Stimulated activated memory B cell treated with anti-CD40 and anti-IgM and Interleukin-4, amounts not matched to agents 10 μg/mL and 1 μg/mL and 100 μg/mL, for 72 hours (primary cell): Measurements from ENCODE around the gene ETS1.

Experiments
- ATAC-seq: fragments of 150-1000 bp; cut with Tn5 transposase; 2 replicates; pipeline ENCODE4 v1.10.0; 2021
- H3K27ac Mint-ChIP-seq: one replicate; pipeline ENCODE4 v1.8.0; 2022; ENCODE audit warnings: mild to moderate bottlenecking, mixed read lengths
- H3K27me3 Mint-ChIP-seq: one replicate; pipeline ENCODE4 v1.8.0; 2022; ENCODE audit warnings: mixed read lengths
- H3K36me3 Mint-ChIP-seq: one replicate; pipeline ENCODE4 v1.8.0; 2022; ENCODE audit warnings: mixed read lengths
- H3K4me1 Mint-ChIP-seq: one replicate; pipeline ENCODE4 v1.8.0; 2022; ENCODE audit warnings: mixed read lengths
- H3K4me3 Mint-ChIP-seq: one replicate; pipeline ENCODE4 v1.8.0; 2022; ENCODE audit warnings: mild to moderate bottlenecking, moderate library complexity, mixed read lengths
- H3K9me3 Mint-ChIP-seq: one replicate; pipeline ENCODE4 v1.8.0; 2022; ENCODE audit warnings: mixed read lengths

Gene ETS1

DNA sequence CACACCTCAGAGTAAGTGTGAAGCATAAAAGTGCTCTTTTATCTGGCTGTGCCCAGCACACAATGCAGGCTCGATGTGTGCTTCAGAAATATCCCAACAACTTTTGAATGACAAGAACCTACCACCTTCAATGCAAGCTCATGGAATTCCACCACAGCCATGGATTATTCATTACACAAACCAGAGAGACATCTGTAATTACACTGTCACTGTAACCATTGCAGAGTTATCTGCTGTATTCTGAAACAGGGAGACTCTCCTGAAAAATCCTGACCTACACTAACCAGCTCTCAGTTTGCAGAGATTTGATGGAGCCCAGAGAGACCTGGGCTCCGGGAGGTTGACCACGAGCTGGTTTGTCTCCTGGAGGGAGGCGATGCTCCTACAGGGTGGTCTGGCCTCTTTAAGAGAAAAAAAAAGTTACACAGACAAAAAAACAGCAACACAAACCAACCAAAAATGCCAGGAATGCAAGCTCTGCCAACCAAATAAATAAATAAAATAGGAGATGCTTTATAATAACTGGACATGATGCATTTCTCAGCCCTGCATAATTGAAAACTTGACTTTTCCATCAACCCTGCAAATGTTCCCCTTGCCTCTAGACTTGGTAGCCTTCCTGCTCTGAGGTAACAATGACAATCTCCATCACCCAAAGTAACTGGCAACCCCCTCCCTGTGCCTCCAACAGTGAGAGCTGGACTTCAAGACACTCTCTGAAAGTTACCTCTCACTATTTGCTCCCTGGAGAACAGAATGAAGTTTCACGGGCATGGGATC lies 69.7 kb downstream of the ETS1 start:
- Mint-ChIP-seq H3K9me3 (no peaks in the 10 kb centered on the region), H3K4me3 (peak overlapping the region; percentile 79), H3K4me1 (peaks cover 68% of the 10 kb centered on the region), H3K36me3 (peaks cover 59% of the 10 kb centered on the region), H3K27me3 (no peaks in the 10 kb centered on the region), H3K27ac (peak overlapping the region; percentile 80)
- no peak for ATAC-seq

DNA sequence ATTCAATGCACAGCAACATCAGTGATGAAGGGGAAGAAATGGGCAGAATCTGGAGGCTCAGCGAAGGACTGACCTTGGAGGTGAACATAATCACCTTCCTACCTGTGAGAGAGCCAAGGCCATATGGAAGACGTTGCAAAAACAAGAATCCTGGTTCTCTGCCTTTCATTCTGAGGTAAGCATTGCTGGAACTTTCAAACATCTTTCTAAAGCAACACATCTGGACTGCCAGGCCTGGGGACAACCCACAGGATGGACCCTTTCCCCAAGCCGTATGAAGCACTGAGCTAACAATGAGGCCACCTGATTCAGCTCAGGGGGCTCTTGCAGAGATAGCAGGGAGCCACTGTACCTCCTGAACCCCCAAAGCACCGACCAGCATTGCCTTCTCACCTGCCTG lies 70.5 kb downstream of the ETS1 start:
- Mint-ChIP-seq H3K4me3 (peak overlapping the region; percentile 79), H3K27me3 (no peaks in the 10 kb centered on the region), H3K36me3 (peaks cover 66% of the 10 kb centered on the region), H3K9me3 (no peaks in the 10 kb centered on the region), H3K4me1 (peaks cover 75% of the 10 kb centered on the region), H3K27ac (peak overlapping the region; percentile 80)
- ATAC-seq: no peak

DNA sequence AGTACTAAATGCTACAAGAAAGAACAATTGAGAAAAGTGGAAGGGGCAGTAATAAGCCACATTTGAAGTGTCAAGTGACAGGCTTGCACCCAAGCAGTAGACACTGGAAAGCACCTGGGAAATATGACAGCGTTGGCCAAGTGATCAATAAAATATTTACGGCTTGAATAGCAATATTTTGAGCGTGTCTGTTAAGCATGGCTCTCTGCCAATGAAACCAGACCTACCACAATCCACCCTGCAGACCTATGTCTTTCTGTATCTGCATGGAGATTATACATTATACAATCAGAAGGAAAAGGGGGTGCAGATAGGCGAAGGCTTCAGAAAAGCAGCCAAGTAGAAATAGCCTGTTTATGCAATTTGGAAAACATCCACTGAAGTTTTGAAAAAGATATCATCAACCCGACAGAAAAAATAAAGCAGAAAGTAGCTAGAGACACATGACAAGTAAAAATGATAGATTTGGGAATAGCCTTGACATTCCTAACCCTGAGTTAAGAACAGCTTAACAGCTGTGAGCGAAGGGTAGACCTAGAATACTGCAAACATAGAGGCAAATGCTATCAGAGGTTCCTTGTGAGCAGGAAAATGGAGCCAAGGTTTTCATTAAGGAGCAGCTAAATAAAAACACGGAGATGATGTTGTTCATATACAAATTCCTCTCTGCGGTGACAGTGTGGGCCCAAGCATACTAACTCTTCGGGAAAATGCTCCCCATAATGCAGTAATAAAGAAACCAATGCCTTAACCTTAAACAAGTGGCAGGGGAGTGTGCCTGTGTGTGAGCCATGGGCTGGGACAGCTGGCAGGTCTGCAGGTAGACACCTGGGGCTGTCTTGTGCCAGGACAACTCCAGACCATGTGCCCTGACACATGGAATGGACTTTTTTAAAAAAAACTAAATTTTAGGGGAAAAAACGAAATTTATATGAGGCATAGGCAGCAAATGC lies 71.3 kb downstream of the ETS1 start:
- Mint-ChIP-seq H3K9me3 (no peaks in the 10 kb centered on the region), H3K27me3 (no peaks in the 10 kb centered on the region), H3K36me3 (peaks cover 60% of the 10 kb centered on the region)

DNA sequence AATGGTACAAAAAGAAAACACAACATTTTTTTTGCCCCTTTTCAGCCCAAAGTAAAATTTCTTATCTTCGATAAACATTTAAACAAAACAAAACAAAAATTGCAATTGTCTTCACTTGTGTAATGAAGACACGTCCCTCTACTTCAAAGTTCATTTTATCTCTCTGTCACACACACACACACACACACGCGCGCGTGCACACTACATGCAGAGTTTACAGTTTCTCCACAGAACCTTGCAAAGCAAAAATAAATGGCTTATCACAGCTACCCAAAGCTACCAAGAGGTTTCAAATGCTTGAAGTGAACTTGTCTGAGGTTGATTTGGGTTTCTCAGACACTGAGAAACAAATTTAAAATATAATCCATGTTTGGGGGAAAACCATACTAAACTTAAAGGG lies 72.3 kb downstream of the ETS1 start:
- Mint-ChIP-seq H3K27me3 (no peaks in the 10 kb centered on the region), H3K36me3 (peaks cover 56% of the 10 kb centered on the region), H3K4me1 (peaks cover 93% of the 10 kb centered on the region), H3K27ac (peak overlapping the region; percentile 80), H3K4me3 (peak overlapping the region; percentile 79), H3K9me3 (no peaks in the 10 kb centered on the region)
- ATAC-seq: no peak

More for the DNA sequence above, 71.3 kb downstream of the ETS1 start:
- ATAC-seq: no peak
- peak overlapping the region; percentile 79 for H3K4me3 Mint-ChIP-seq
- peak overlapping the region; percentile 80 for H3K27ac Mint-ChIP-seq
- H3K4me1 Mint-ChIP-seq: peaks cover 83% of the 10 kb centered on the region

DNA sequence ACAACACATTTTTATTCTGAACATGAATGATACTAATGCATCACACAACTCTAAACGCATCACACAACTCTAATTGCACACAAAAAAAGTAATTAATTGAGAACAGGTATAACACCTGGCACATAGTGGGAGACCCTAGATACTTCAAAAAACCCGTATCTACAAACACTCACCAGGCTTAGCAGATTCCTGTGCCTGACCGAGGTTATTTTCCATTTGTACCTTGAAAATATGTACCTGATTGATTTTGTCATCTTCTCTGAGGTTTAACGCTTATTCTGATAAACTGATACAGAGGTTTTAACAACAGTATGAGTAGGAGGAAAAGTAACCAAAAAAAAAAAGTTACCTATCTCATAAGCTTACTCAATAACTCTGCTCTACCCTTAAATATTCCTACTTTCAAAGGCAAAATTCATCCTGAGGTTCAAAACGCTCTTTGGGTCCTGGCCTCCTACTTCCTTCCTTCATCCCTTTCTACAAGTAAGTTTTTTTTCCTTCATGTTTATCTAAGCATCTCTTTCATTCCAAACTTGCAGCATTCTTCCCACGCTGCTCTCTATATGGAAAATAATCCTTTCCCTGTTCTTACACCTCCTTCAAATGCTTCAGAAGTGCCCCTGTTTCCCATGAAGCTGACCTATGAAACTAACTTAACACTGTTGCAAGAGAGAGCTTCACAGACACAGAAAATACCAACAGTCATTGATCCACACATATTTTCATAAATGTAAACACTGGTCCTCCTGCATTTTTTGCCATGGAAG lies 73.3 kb downstream of the ETS1 start:
- Mint-ChIP-seq H3K9me3 (no peaks in the 10 kb centered on the region), H3K36me3 (peaks cover 61% of the 10 kb centered on the region)
- ATAC-seq: no peak

DNA sequence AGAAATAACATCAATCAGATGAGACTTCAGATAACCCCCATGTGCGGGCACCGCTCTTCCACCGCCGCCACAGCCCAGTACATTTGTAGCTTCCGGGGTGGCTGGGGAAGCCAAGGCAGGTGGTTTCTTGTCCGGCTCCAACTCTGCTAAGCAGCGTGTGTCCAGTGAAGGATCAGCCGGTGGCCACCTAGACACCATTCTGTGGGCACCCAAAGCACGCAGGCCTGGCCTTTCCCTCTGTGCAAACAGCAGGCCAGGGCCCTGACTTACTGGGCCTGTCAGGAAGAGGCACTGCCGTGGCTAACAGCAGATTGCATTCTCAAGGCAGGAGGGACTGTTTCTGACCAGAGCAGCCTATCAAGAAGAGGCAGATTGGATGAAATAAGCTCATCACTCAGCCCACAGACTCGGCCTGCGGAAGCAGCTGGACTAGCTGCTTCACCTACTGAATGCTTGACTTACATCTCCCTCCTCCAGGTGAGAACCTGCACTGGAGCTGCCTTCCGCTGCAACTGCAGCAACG lies 74.8 kb downstream of the ETS1 start:
- Mint-ChIP-seq H3K4me1 (peaks cover 99% of the 10 kb centered on the region), H3K9me3 (no peaks in the 10 kb centered on the region), H3K4me3 (no peak overlapping the region), H3K36me3 (peaks cover 54% of the 10 kb centered on the region), H3K27ac (peak overlapping the region; percentile 59), H3K27me3 (no peaks in the 10 kb centered on the region)
- ATAC-seq: no peak

More for the DNA sequence above, 73.3 kb downstream of the ETS1 start:
- Mint-ChIP-seq H3K4me1 (peaks cover 100% of the 10 kb centered on the region), H3K27ac (peak overlapping the region; percentile 80), H3K4me3 (peak overlapping the region; percentile 1), H3K27me3 (no peaks in the 10 kb centered on the region)

DNA sequence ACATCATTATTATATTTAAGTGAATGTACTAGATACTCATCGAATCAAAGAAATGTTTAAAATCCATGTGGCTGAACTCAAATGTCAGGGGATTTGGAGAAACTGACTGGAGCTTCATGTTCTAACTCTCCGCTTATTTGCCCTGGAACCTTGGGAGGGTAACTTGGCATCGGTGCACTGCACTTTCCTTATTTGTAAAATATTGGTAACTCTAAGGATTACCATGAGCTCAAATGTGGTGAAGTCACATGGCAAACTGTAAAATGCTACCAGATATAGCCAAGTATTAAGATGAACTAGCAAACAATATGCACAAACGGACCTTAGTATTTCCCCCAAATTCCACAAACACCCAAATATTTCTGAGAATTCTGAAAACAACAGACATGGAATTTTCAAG lies 75.6 kb downstream of the ETS1 start:
- Mint-ChIP-seq H3K27me3 (no peaks in the 10 kb centered on the region), H3K36me3 (peaks cover 56% of the 10 kb centered on the region), H3K27ac (peak overlapping the region; percentile 59), H3K4me1 (peaks cover 99% of the 10 kb centered on the region), H3K4me3 (no peak overlapping the region), H3K9me3 (no peaks in the 10 kb centered on the region)
- no peak for ATAC-seq

DNA sequence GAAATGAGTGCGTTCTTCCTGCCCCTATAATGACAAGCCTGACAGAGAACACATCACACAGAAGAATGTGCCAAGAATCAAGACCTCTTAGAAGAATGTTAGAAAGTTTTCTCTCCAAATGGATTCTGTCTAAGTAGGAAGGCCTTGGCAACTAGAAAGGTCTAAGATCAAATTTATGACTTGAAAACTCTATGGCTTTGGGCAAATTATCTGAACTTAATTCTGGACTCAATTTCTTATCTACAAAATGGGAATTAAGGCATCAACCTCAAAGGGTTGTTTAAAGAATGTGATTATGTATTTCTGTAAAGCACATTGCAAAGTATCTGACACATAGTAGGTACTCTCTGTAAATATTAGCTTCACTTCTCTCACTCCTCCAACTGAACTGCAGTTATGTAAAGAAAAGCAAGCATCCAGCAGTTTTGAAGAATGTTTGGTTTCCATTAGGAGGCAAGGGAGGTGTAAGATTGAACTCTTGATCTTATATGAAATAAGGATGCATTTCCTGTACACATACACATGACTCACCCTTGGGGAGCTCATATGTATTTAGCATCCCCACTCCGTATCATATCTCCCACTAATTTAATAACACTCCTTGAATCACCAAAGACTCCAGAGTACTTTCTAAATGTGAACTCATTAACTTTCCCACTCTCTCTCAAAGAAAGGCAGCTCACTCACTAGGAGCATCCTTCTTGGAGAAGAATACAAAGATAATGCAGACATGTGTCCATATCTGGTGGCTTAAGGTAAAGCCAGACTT lies 77.6 kb downstream of the ETS1 start:
- peak overlapping the region; percentile 41 for H3K4me3 Mint-ChIP-seq
- no peak for ATAC-seq
- peaks cover 61% of the 10 kb centered on the region for H3K36me3 Mint-ChIP-seq
- no peaks in the 10 kb centered on the region for H3K27me3 Mint-ChIP-seq
- H3K27ac Mint-ChIP-seq: peak overlapping the region; percentile 87
- peaks cover 99% of the 10 kb centered on the region for H3K4me1 Mint-ChIP-seq
- no peaks in the 10 kb centered on the region for H3K9me3 Mint-ChIP-seq

DNA sequence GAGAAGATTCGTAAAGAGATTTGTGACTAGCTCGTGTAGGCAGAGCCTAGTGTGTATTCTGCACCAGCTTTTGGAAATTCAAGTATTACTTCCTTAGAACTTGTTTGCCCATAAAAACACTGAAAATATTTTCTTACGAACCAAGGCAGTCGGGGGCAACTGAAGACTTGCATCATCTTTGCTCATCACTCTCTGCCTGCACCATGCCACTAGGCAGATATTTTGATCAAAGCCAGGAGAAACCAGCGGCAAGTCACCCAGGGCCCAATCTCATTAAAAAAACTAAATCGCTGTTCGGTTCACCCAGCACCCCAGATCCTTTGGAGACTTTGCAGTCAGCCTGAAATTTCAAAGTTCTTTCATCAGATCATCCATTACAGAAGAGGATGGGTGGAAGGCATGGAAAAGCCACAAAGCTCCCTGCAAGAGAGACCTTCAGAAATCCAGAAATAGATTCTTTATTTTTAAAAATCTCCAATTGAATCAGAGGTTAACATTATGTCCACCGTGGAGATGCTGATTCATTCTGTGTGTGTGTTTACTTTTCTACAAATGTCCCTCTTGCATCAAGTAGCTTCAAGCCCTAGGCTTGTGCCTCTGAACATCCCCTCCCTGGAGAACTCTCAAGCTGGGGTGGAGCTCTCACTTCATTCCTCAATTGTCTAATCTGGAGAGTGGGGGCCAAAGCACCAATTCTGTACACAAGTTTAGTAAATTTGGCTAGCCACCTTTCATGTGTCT lies 78.4 kb downstream of the ETS1 start:
- H3K4me3 Mint-ChIP-seq: peak overlapping the region; percentile 36
- H3K27ac Mint-ChIP-seq: peak overlapping the region; percentile 87
- peaks cover 60% of the 10 kb centered on the region for H3K36me3 Mint-ChIP-seq
- no peaks in the 10 kb centered on the region for H3K9me3 Mint-ChIP-seq
- H3K27me3 Mint-ChIP-seq: no peaks in the 10 kb centered on the region
- ATAC-seq: no peak
- peaks cover 99% of the 10 kb centered on the region for H3K4me1 Mint-ChIP-seq

DNA sequence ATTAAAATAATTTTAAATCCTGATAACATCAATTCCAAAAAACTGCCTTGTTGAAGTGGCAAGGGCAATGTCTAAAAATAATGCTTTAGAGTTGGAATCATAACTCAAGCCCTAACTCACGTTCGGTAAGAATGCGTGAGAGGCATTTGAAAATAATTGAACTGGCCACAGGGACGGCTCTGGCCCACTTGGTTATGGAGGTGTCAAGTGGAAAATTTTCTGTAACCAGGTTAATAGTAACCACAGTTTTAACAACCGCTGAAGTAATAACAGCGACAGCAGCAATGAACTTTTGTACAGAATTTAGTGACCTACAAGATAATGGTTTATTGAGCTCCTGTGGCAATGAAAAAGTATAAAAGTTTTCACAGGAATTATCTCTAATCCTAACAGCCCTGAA lies 79.4 kb downstream of the ETS1 start:
- no peaks in the 10 kb centered on the region for H3K27me3 Mint-ChIP-seq
- H3K27ac Mint-ChIP-seq: peak overlapping the region; percentile 87
- peak overlapping the region; percentile 63 for H3K4me3 Mint-ChIP-seq
- no peaks in the 10 kb centered on the region for H3K9me3 Mint-ChIP-seq
- no peak for ATAC-seq
- H3K4me1 Mint-ChIP-seq: peaks cover 99% of the 10 kb centered on the region
- H3K36me3 Mint-ChIP-seq: peaks cover 51% of the 10 kb centered on the region

DNA sequence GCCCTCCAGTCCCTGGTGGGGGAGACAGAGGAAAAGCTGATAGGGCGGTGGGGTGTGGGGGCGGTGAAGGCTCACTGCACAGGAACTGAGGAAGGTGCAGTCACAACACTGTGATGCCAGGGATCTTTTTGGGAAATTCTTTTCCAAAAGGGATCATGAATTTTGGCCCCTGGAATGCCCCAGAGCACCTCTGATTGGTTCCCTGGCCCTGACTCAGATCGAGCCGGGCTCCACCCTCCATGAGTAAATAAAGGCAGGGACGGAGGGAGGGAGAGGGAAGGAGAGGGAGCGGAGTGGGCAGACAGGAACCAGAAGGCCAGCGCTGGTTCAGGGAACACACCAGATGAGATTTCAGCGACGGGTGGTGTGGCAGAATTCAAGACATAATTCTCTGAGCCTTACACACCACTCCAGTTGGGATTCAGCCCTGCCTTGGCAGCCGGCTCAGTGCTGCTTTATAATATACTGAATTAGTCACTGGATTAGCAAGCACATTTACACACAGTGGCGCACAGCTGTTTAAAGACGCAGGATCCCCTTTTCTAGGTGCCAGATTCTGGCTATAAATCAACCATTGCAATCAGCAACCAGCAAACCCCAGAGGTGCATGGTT lies 80.3 kb downstream of the ETS1 start:
- Mint-ChIP-seq H3K4me3 (peak overlapping the region; percentile 63), H3K4me1 (peaks cover 99% of the 10 kb centered on the region), H3K9me3 (no peaks in the 10 kb centered on the region), H3K27me3 (no peaks in the 10 kb centered on the region), H3K36me3 (peaks cover 45% of the 10 kb centered on the region), H3K27ac (peak overlapping the region; percentile 87)
- ATAC-seq: peak; percentile 51

DNA sequence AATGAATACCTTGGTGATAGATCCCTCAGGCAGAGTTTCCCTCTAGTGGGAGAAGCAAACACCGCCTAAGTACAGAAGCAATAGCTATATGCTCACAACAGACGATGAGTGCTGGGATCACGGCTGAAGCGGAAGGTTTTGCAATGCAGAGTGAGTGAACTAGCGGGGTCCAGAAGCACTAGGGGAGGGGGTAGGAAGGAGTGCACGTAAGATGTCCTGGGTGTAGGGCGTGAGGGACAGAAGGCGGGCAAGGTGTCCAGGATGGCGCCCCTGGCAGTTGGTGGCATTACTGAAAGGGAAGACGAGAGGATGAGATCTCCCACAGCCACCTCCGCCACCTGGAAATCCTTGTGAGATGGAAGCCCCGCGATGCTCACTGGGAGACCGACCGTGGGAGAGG lies 81.0 kb downstream of the ETS1 start:
- H3K36me3 Mint-ChIP-seq: peaks cover 50% of the 10 kb centered on the region
- no peaks in the 10 kb centered on the region for H3K9me3 Mint-ChIP-seq
- no peak for ATAC-seq
- peak overlapping the region; percentile 63 for H3K4me3 Mint-ChIP-seq
- H3K27me3 Mint-ChIP-seq: no peaks in the 10 kb centered on the region
- peaks cover 99% of the 10 kb centered on the region for H3K4me1 Mint-ChIP-seq
- peak overlapping the region; percentile 87 for H3K27ac Mint-ChIP-seq

DNA sequence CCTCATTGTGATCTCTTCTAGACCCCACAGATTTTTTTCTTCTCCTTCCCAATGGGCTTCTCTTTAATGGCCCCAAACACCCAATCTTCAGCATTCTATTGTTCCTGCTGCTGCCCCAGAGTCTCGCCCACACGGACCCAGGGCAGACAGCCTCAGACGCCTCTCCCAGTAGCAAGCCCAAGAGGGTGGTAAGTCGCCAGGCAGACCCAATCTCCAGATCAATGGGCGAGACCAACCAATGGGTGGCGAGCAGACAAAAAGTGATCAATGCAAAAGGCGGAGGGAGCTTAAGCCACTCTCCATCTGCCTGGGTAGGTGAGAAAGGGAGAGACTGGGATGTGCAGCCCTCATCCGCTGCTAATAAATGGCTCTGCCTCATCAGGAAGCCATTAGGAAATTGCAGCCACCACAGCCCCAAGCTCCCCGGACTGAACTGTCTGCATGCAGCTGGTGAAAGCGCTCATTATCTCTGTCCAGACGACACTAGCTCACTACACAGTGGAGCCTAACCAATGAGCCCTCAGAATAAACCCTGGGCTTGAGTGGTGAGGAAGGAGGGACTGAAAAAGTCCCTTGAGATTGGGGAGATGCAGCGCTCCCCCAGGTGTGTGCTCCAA lies 81.8 kb downstream of the ETS1 start:
- Mint-ChIP-seq H3K36me3 (peaks cover 55% of the 10 kb centered on the region), H3K9me3 (no peaks in the 10 kb centered on the region), H3K4me1 (peaks cover 99% of the 10 kb centered on the region), H3K4me3 (no peak overlapping the region), H3K27me3 (no peaks in the 10 kb centered on the region), H3K27ac (peak overlapping the region; percentile 87)
- ATAC-seq: no peak
